H1 (cell line): ENCODE results near the gene RBM38. TPM values are rescaled to one million over a fixed set of nuclear protein-coding genes. Genes with fewer than 3 reads are reported as not detected.

Experiments
- CTCF ChIA-PET: fragments of 300-600 bp; sonication (Branson Sonifier 250); formaldehyde crosslinking; loops from one replicate; lab custom pipeline; 2021; ENCODE audit not compliant: partially characterized antibody; lab: Charles Lee
- POLR2A ChIA-PET: fragments of 300-600 bp; sonication (Branson Sonifier 250); formaldehyde crosslinking; loops from one replicate; lab custom pipeline; 2021; ENCODE audit warnings: inconsistent platforms; ENCODE audit not compliant: partially characterized antibody; lab: Charles Lee
- DNase-seq, 2 experiments: peaks; one replicate each; pipeline versions ENCODE4 v3.0.0 to v3.0.0-alpha.2; 2010 to 2022; ENCODE audit warnings: low spot score in 2 of 2, low read depth in 1 of 2, mixed read lengths in 1 of 2
- FAIRE-seq: peaks from 2 replicates; lab custom pipeline; 2011; peaks lifted over from hg19 to GRCh38; lab: Jason Lieb, UNC
- H2AFZ ChIP-seq: 2 replicates; pipeline ENCODE4 v1.8.1; 2012; ENCODE audit warnings: low read length, inconsistent platforms
- H2AK5ac ChIP-seq: 2 replicates; pipeline ENCODE4 v1.6.1; 2013; ENCODE audit warnings: low read depth, low read length
- H2BK120ac ChIP-seq: replicated peaks from 2 replicates; pipeline ENCODE3; 2013; ENCODE audit warnings: low read depth, low read length, inconsistent platforms
- H2BK12ac ChIP-seq: 2 replicates; pipeline ENCODE4 v1.6.1; 2013; ENCODE audit warnings: low read depth, low read length
- H2BK15ac ChIP-seq: 2 replicates; pipeline ENCODE4 v1.6.1; 2013; ENCODE audit warnings: low read length
- H2BK20ac ChIP-seq: 2 replicates; pipeline ENCODE4 v1.6.1; 2013; ENCODE audit warnings: low read length
- H2BK5ac ChIP-seq: 2 replicates; pipeline ENCODE4 v1.6.1; 2013; ENCODE audit warnings: low read depth, low read length
- H3K14ac ChIP-seq: 2 replicates; pipeline ENCODE4 v1.6.1; 2013; ENCODE audit warnings: inconsistent platforms; ENCODE audit not compliant: insufficient read length
- H3K18ac ChIP-seq: 2 replicates; pipeline ENCODE4 v1.6.1; 2013; ENCODE audit warnings: low read length; ENCODE audit errors: extremely low read depth
- H3K23ac ChIP-seq: 2 replicates; pipeline ENCODE4 v1.6.1; 2013; ENCODE audit warnings: inconsistent platforms; ENCODE audit not compliant: insufficient read length
- H3K23me2 ChIP-seq: 2 replicates; pipeline ENCODE4 v1.6.1; 2013; ENCODE audit warnings: low read depth, low read length
- H3K27ac ChIP-seq: 2 replicates; pipeline ENCODE4 v1.6.1; 2011; ENCODE audit warnings: low read depth, low read length, inconsistent platforms
- H3K27me3 ChIP-seq, 4 experiments: replicated peaks in 1 of 4; 1 replicate in 1 of 4; 2 replicates in 3 of 4; pipeline versions ENCODE4 v1.6.1 to v1.8.1; 2011 to 2013; ENCODE audit warnings: low read length in 3 of 4, mild to moderate bottlenecking in 3 of 4, inconsistent platforms in 2 of 4, mixed read lengths in 2 of 4, moderate library complexity in 1 of 4; ENCODE audit not compliant: control insufficient read depth in 3 of 4, insufficient read depth in 3 of 4; ENCODE audit errors: extremely low read depth in 1 of 4
- H3K36me3 ChIP-seq, 4 experiments: 2 replicates each; pipeline versions ENCODE4 v1.6.1 to v1.8.1; 2011 to 2013; ENCODE audit warnings: mild to moderate bottlenecking in 4 of 4, low read length in 3 of 4, moderate library complexity in 2 of 4, control low read depth in 1 of 4, inconsistent platforms in 1 of 4; ENCODE audit not compliant: insufficient read depth in 4 of 4, control insufficient read depth in 2 of 4
- H3K4ac ChIP-seq: replicated peaks from 2 replicates; pipeline ENCODE3; 2013; ENCODE audit warnings: low read length, low read depth, mixed read lengths, inconsistent platforms; ENCODE audit not compliant: insufficient read length
- H3K4me1 ChIP-seq, 4 experiments: replicated peaks in 1 of 4; 1 replicate in 1 of 4; 2 replicates in 3 of 4; pipeline versions ENCODE4 v1.6.1 to v1.8.1; 2011 to 2013; ENCODE audit warnings: low read length in 3 of 4, inconsistent platforms in 2 of 4, mixed read lengths in 1 of 4; ENCODE audit not compliant: insufficient read depth in 4 of 4, control insufficient read depth in 3 of 4
- H3K4me2 ChIP-seq, 2 experiments: 2 replicates each; pipeline versions ENCODE4 v1.6.1 to v1.8.1; 2011 to 2013; ENCODE audit warnings: low read depth in 2 of 2, low read length in 2 of 2, control low read depth in 1 of 2, inconsistent platforms in 1 of 2, mild to moderate bottlenecking in 1 of 2; ENCODE audit not compliant: insufficient read depth in 1 of 2
- H3K4me3 ChIP-seq, 4 experiments: fragments of 200-600, 300-600 bp in 1 of 4; sonication (generic), shearing (Covaris generic), sonication (Bioruptor Twin) in 1 of 4; 2 replicates each; pipeline versions ENCODE4 v1.5.1 to v1.8.1; 2011 to 2016; ENCODE audit warnings: low read length in 4 of 4, low read depth in 3 of 4, control low read depth in 2 of 4, inconsistent platforms in 2 of 4, mild to moderate bottlenecking in 2 of 4, mixed read lengths in 1 of 4, moderate library complexity in 1 of 4; ENCODE audit not compliant: insufficient read depth in 2 of 4; ENCODE audit errors: extremely low read depth in 1 of 4
- H3K56ac ChIP-seq: replicated peaks from 2 replicates; pipeline ENCODE3; 2013; ENCODE audit warnings: low read depth, mild to moderate bottlenecking, mixed read lengths, low read length, inconsistent platforms; ENCODE audit not compliant: insufficient read length
- H3K79me1 ChIP-seq: 2 replicates; pipeline ENCODE4 v1.6.1; 2013; ENCODE audit warnings: low read depth, low read length, control low read depth
- H3K79me2 ChIP-seq, 2 experiments: 2 replicates each; pipeline versions ENCODE4 v1.6.1 to v1.8.1; 2012 to 2013; ENCODE audit warnings: low read length in 2 of 2, mild to moderate bottlenecking in 2 of 2, inconsistent platforms in 1 of 2; ENCODE audit not compliant: insufficient read depth in 2 of 2, control insufficient read depth in 1 of 2
- H3K9ac ChIP-seq, 4 experiments: replicated peaks in 1 of 4; 1 replicate in 1 of 4; 2 replicates in 3 of 4; pipeline versions ENCODE4 v1.6.1 to v1.8.1; 2011 to 2013; ENCODE audit warnings: low read depth in 3 of 4, low read length in 3 of 4, control low read depth in 2 of 4, mild to moderate bottlenecking in 2 of 4, moderate library complexity in 2 of 4, inconsistent platforms in 1 of 4; ENCODE audit errors: extremely low read depth in 1 of 4
- H3K9me3 ChIP-seq, 2 experiments: 2 replicates each; pipeline versions ENCODE4 v1.6.1 to v1.8.1; 2012 to 2013; ENCODE audit warnings: mild to moderate bottlenecking in 2 of 2, moderate library complexity in 2 of 2, control low read depth in 1 of 2, inconsistent platforms in 1 of 2, low read depth in 1 of 2, low read length in 1 of 2, mixed read lengths in 1 of 2; ENCODE audit not compliant: insufficient read depth in 2 of 2
- H4K20me1 ChIP-seq, 2 experiments: replicated peaks in 1 of 2; 2 replicates each; pipeline versions ENCODE3 to v1.8.1; 2011 to 2013; ENCODE audit warnings: inconsistent platforms in 2 of 2, low read length in 2 of 2, mild to moderate bottlenecking in 1 of 2; ENCODE audit not compliant: insufficient read depth in 2 of 2, control insufficient read depth in 1 of 2
- H4K5ac ChIP-seq: 2 replicates; pipeline ENCODE4 v1.6.1; 2013; ENCODE audit warnings: low read length, low read depth, mixed read lengths, inconsistent platforms; ENCODE audit not compliant: insufficient read length
- H4K8ac ChIP-seq: 2 replicates; pipeline ENCODE4 v1.8.0; 2013; ENCODE audit warnings: mild to moderate bottlenecking, moderate library complexity, low read length, inconsistent platforms; ENCODE audit not compliant: insufficient read depth; ENCODE audit errors: extremely low read depth
- H4K91ac ChIP-seq: replicated peaks from 2 replicates; pipeline ENCODE3; 2013; ENCODE audit warnings: low read length, mixed read lengths, inconsistent platforms; ENCODE audit not compliant: insufficient read length
- CBX8 ChIP-seq: fragments of 300-800, 300-1000 bp; sonication (generic); IDR thresholded peaks from 2 replicates; pipeline ENCODE4 v1.7.1; 2016; ENCODE audit warnings: low read depth, low read length, borderline replicate concordance
- CTCF ChIP-seq, 3 experiments: IDR thresholded peaks; 1 replicate in 2 of 3; 2 replicates in 1 of 3; pipeline versions ENCODE4 v1.5.1 to v1.6.1; 2011; ENCODE audit warnings: low read length in 3 of 3, mild to moderate bottlenecking in 3 of 3, inconsistent platforms in 2 of 3, low read depth in 1 of 3, moderate library complexity in 1 of 3; ENCODE audit not compliant: insufficient read depth in 1 of 3; ENCODE audit errors: control extremely low read depth in 1 of 3
- JUN ChIP-seq: IDR thresholded peaks from 2 replicates; pipeline ENCODE4 v1.6.1; 2011; ENCODE audit warnings: low read depth, mild to moderate bottlenecking, improper control_type of control experiment, low read length
- TBP ChIP-seq: IDR thresholded peaks from 2 replicates; pipeline ENCODE4 v1.6.1; 2011; ENCODE audit warnings: low read depth, low read length, improper control_type of control experiment
- WGBS, 2 experiments: shearing (Covaris generic) in 1 of 2; methylation state at CpG; one replicate each; pipeline versions ENCODE4 v1.1.6 to v1.1.7; 2013 to 2015; ENCODE audit warnings: low lambda C conversion rate in 2 of 2, mixed read lengths in 2 of 2, inconsistent platforms in 1 of 2, low coverage in 1 of 2, missing lambda C conversion rate in 1 of 2; ENCODE audit not compliant: insufficient replicate concordance in 2 of 2, insufficient coverage in 1 of 2, insufficient read length in 1 of 2; ENCODE audit errors: extremely low coverage in 1 of 2, missing lambda C conversion rate in 1 of 2; 5-methylcytosine and 5-hydroxymethylcytosine counted together
- polyA plus RNA-seq, 7 experiments: library from polyadenylated mRNA; depleted of rRNA in 3 of 7; stranded (reverse) in 5 of 7; unstranded in 2 of 7; fragments of >200 nt in 5 of 7; fragments of 200-250 nt in 2 of 7; gene quantifications; 1 replicate in 5 of 7; 2 replicates in 1 of 7; 4 replicates in 1 of 7; pipeline versions ENCODE4 v1.2.1 to v1.2.3, GENCODE V29; 2011 to 2013; ENCODE audit warnings: missing spikeins in 2 of 7, mixed read lengths in 2 of 7
- total RNA-seq: library from RNA; stranded (reverse); fragmentation: NEBNext Ultra II Directional; extraction: Animal tissue kit (Norgen Biotek cat#: 25700); gene quantifications from 2 replicates; pipeline ENCODE4 v1.2.1, GENCODE V29; 2021

The RBM38 gene
- total and polyA plus RNA-seq, 2 of the 8 experiments (the other 6 are each of a cell fraction or from before 2014, with no cell fraction given), result 57.7 to 109 TPM

- Histone ChIP-seq H3K14ac (no peak overlapping the region), H3K4me1 (peaks cover 0 to 12% (median 9%) of the 10 kb centered on the region in 4 experiments; a peak in 5 of 7 replicates), H4K91ac (no peak overlapping the region), H2AFZ (no peak overlapping the region), H2AK5ac (no peak overlapping the region), H3K9ac (no peak overlapping the region), H2BK15ac (no peak overlapping the region), H3K4me3 (no peak overlapping the region), H4K20me1 (no peaks in the 10 kb centered on the region), H3K18ac (no peak overlapping the region), H3K27me3 (peaks cover 0 to 10% (median 4%) of the 10 kb centered on the region in 4 experiments; a peak in 4 of 7 replicates), H3K23me2 (peaks cover 5% of the 10 kb centered on the region; the same call in 1 of the 2 replicates), H2BK12ac (no peak overlapping the region), H2BK5ac (no peak overlapping the region), H3K4ac (no peak overlapping the region), H3K23ac (no peak overlapping the region), H2BK20ac (no peak overlapping the region), H3K56ac (no peak overlapping the region), H3K27ac (no peak overlapping the region), H4K8ac (no peak overlapping the region), H3K79me2 (peaks cover 0 to 2% of the 10 kb centered on the region in 2 experiments; a peak in 2 of 4 replicates), H4K5ac (no peak overlapping the region), H3K4me2 (no peak overlapping the region), H2BK120ac (no peak overlapping the region), H3K36me3 (no peaks in the 10 kb centered on the region), H3K9me3 (no peaks in the 10 kb centered on the region), H3K79me1 (no peaks in the 10 kb centered on the region)
- ChIA-PET POLR2A (interaction anchor here (1.0 kb wide), 1 partner anchor 17 kb away, joined by 3 read pairs; no protein-coding TSS in a partner anchor), CTCF (interaction anchor here (1.1 to 1.7 kb wide), 2 partner anchors 10 to 15 kb away, joined by 3 to 4 read pairs; no protein-coding TSS in a partner anchor)
- DNase-seq (no peak), FAIRE-seq (no peak)
- WGBS, 2 experiments, result 96% methylated on average over 4 of the region's 4 CpGs; no CpG with 5 or more reads in 1 of the 2 experiments
- TF ChIP-seq CTCF (IDR thresholded peaks at IDR 0.05; ENCODE audit: control extremely low read depth in 1 of 3, insufficient read depth in 1 of 3, low read depth in 1 of 3, low read length in 3 of 3) (no peak), JUN (no peak), TBP (no peak), CBX8 (no peak)
Observed at GRCh38 chr20:57386762-57387161, 4.4 kb upstream of the RBM38 start.
